Measurements from ENCODE around the gene LRMDA. TPM values are rescaled to one million over a fixed set of nuclear protein-coding genes. Genes with fewer than 3 reads are reported as not detected.

Gene LRMDA
- total RNA-seq, 1 donor from 2014 or later = not detected

- peak; percentile 62 for DNase-seq (ENCODE audit: low read depth)
Measured at GRCh38 chr10:76178532-76179292, 747.3 kb downstream of the LRMDA start.

- no peak for DNase-seq (ENCODE audit: low read depth)
Measured at GRCh38 chr10:76179806-76180205, 748.4 kb downstream of the LRMDA start.

- DNase-seq (ENCODE audit: low read depth) = no peak
Measured at GRCh38 chr10:76184647-76185046, 753.2 kb downstream of the LRMDA start.

DNA sequence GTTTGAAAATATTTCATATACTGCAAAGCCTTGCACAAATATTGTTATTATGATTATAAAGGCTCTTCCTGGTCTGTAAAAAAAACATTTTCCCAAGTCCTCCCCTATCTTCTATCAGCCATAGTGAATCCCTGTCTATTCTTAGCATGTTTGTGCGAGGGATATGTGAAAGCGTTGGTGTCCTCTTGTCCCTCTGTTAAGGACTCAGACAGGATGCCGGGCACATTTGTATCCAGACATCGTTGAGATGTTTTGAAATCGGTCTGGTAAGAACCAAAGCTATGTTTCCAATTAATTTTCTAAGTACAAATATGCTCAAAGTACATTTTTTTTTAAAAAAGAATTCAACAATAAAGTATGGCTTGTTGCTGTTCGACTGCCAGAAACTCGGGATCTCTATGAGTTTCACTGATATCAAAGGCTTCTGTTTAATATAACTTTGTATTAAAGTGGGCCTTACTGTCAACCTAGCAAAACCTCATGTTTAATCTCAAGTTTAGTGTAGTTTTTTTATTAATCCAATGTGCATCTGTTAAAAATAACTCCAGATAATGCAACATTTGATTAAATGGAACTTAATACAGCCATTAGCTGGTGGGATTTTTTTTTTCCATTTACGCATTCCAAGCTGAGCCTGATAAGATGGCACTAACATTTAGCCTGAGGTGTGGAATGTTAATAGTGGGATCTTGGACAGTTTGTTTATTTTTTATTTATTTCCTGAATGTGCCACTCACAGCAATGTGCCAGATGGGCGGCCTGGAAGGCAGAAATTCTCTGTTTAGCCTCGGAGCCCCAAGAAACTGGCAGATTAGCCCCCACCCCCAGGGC, 754.3 kb downstream of the LRMDA start:
- no peak for DNase-seq (ENCODE audit: low read depth)

DNA sequence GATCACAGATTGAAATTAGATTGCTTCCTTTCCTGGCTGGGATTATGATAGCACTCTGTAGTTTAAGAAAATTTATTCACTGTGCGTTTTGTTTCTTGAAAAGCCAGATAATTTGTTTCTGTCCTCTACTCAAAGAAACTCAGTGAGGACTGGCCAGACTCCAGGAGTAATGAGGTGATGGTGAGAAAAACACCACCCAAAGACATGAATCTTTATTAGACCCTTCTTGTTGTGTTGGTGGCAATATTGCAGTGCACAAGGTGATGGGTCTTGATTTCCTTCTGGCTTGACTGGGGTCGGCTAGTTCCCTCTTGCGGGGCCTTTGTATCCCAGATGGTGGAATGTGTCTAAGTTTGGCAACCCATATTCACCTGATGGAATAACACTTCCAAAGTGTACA, 756.8 kb downstream of the LRMDA start:
- no peak for DNase-seq (ENCODE audit: low read depth)

DNA sequence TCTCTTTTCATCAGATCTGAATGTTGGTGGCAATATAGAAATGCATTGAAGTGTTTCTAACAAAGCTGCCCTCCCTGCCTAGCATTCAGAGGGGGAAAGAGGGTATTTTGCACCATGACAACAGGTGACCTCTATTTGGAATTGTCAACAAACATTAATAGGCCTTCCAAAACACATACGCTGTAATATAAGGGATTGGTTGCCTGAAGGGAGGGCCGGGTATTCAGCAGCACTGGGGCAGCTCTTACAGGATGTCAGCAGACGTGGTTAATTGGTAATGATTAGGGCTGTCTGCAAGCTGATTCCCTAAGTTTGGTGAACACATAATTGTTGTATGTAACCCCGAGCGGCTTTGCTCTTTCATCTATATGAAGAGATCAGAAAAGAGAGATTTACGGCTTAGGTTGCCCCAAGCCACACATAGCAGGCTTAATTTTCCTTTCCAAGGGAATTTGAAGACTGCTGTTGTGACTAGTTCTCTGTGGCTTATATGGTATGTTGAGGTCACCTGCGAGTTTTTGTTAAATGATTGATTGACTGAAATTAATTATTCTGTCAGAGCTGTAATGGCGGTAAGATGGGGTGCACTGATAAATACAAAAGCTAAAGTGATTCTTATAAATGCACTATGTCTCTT, 759.3 kb downstream of the LRMDA start:
- no peak for DNase-seq (ENCODE audit: low read depth)

- DNase-seq (ENCODE audit: low read depth) = peak; percentile 74
Measured at GRCh38 chr10:76191336-76191735, 759.9 kb downstream of the LRMDA start.

- DNase-seq (ENCODE audit: low read depth) = peak; percentile 64
Measured at GRCh38 chr10:76192151-76192550, 760.7 kb downstream of the LRMDA start.

GRCh38 chr10:76192694-76193320, 761.4 kb downstream of the LRMDA start:
- DNase-seq (ENCODE audit: low read depth) = no peak

DNA sequence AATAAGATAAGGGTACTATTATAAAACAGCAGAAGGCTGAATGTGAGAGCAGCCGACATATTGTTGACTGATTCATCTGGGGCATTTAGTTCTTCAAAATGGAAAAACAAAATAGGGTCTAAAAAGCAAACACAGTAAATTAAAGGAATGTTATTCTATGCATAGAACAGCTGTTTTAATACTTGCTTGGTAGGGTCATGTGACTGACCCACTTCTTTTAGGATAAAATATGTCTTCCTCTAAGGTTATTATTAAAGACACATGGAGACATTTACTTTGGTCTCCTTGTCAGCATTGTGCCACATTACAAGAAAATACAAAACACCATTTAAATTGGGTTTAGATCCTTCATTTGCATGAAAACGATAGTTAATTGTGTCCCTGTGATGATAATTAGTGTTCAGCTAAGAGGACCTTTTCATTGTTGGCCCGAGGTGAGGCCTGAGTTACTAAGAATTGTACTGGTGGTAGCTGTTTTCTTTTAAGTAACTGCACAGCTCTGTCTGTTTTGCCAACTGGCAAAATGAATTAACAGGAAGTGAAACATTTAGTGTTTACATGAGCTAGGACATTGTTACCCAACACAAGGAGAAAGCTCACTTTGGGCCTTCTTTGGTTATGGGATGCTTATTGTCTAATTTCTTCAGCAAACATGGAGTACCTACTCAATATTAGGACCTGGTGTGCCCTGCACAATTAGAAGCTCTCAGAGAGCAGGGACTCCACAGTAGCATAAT, 764.4 kb downstream of the LRMDA start:
- DNase-seq (ENCODE audit: low read depth) = no peak

- DNase-seq (ENCODE audit: low read depth) = no peak
Measured at GRCh38 chr10:76197293-76197692, 765.9 kb downstream of the LRMDA start.

- no peak for DNase-seq (ENCODE audit: low read depth)
Measured at GRCh38 chr10:76198287-76199035, 767.0 kb downstream of the LRMDA start.

GRCh38 chr10:76201962-76202361, 770.5 kb downstream of the LRMDA start:
- DNase-seq (ENCODE audit: low read depth) = no peak

GRCh38 chr10:76202777-76203176, 771.4 kb downstream of the LRMDA start:
- peak; percentile 27 for DNase-seq (ENCODE audit: low read depth)

GRCh38 chr10:76205361-76205760, 773.9 kb downstream of the LRMDA start:
- no peak for DNase-seq (ENCODE audit: low read depth)

DNA sequence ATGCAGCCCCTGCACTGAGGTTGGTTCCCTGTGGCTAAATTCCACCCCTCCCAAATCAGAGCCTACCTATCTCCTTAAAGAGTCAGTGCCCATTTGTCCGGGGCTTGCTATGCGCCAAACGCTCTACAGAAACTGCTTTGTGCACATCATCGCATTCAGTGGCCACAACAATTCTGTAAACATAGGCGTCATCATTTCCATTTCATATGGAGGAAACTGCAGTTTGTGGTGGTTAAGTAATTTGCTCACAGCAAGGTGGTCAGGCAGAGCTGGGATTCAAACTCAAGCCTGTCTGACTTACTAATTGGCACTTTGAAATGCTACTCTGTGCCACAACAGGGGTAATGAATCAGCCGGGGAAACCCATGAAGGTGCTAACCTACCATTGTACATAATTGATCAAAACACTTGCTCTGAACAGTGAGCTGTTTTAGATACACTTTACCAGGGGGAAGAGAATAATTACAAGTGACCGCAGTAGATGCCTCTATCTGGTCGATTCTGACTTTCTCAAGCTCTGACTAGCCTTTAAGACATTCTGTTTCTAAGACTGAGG, 775.5 kb downstream of the LRMDA start:
- DNase-seq (ENCODE audit: low read depth) = no peak

DNA sequence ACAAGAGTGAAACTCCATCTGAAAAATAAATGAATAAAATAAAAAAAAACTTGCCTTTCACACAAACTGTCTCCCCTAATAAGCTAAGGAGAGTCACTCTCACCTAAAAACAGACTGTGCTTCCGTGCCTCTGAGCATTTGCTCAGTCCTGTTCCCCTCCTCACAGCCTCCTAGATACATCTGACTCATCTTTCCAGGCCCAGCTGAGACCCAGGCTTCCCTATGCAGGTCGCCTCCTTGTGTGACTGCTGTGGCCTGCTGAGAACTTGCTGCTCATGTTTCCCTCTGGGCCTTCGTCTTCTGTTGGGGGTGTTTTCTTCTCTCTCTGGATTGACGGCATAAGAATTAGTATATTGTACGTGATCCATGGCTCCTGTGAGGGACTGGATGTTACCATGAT, 777.7 kb downstream of the LRMDA start:
- DNase-seq (ENCODE audit: low read depth) = peak; percentile 55

DNA sequence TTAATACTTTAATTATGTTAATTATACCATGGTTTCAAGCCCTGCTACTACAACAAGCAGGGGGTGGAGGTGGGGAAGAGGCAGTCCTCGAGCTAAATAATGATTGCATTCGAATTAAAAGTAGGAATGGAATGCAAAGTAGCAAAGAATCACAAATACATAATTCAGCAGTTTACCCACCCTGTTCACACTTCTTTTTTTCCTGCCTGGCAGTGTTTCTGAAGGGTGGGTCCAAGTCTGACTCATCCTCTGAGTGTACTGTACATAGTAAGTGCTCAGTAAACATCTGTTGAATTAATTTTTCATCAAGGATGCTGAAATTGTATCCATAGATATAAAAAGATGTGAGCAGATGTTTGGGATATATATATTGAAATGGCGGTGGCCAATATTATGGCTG, 778.8 kb downstream of the LRMDA start:
- DNase-seq (ENCODE audit: low read depth) = no peak

DNA sequence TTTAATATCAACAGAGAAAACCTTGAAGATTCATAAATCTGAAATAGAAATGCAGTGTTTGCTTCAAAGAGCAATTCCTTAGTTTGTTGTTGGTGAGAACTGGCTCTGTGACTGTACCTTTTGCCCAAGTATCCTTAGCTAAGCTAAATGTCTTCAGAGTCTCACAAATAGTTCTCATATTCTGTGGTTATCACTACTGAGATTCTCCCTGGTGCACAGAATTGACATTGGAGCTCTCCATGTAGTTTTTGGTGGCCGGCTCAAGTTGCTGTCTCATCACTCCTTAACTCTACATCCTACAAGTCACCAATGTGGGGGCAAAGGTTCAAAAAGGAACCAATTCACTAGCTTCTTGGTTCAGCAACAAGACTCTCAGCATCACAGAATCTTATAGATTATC, 780.3 kb downstream of the LRMDA start:
- DNase-seq (ENCODE audit: low read depth) = peak; percentile 23

GRCh38 chr10:76213876-76214275, 782.5 kb downstream of the LRMDA start:
- no peak for DNase-seq (ENCODE audit: low read depth)
